WTC11 (cell line): ENCODE measurements around the gene KCNT2. TPM values are rescaled to one million over a fixed set of nuclear protein-coding genes. Genes with fewer than 3 reads are reported as not detected.

Source experiments
- ATAC-seq: fragments of 200-7000 bp; cut with Tn5 transposase; 2 replicates; pipeline ENCODE4 v1.10.0; 2021; ENCODE audit warnings: mild to moderate bottlenecking, moderate library complexity
- CTCF ChIA-PET: fragments of 300-600 bp; sonication (Branson Sonifier 250); formaldehyde crosslinking; loops from one replicate; lab custom pipeline; 2021; ENCODE audit warnings: antibody characterized with exemption; lab: Charles Lee
- POLR2A ChIA-PET: fragments of 350-600 bp; sonication (Branson Sonifier 250); formaldehyde crosslinking; loops from one replicate; lab custom pipeline; 2021; ENCODE audit warnings: antibody characterized with exemption; lab: Charles Lee
- DNase-seq: peaks from one replicate; pipeline ENCODE4 v3.0.0; 2021; ENCODE audit warnings: low spot score
- H3K27ac Mint-ChIP-seq: 2 replicates; pipeline ENCODE4 v1.8.0; 2021; ENCODE audit warnings: mixed read lengths
- H3K27me3 Mint-ChIP-seq: 2 replicates; pipeline ENCODE4 v1.8.0; 2021; ENCODE audit warnings: low read depth, mild to moderate bottlenecking, moderate library complexity, mixed read lengths
- H3K36me3 Mint-ChIP-seq: 2 replicates; pipeline ENCODE4 v1.8.0; 2021; ENCODE audit warnings: mixed read lengths
- H3K4me1 Mint-ChIP-seq: 2 replicates; pipeline ENCODE4 v1.8.0; 2022; ENCODE audit warnings: mixed read lengths
- H3K4me3 Mint-ChIP-seq: 2 replicates; pipeline ENCODE4 v1.8.0; 2021; ENCODE audit warnings: mild to moderate bottlenecking, moderate library complexity, mixed read lengths
- H3K9me3 Mint-ChIP-seq: 2 replicates; pipeline ENCODE4 v1.8.0; 2021; ENCODE audit warnings: mixed read lengths
- ATF2 ChIP-seq: sonication (generic); formaldehyde crosslinking; IDR thresholded peaks from 2 replicates; pipeline ENCODE4 v1.8.1; 2022; ENCODE audit warnings: low read depth, missing genetic modification reagents, borderline replicate concordance
- CDX4 ChIP-seq: fragments of 250-450 bp; sonication (Bioruptor Pico); IDR thresholded peaks from 2 replicates; pipeline ENCODE4 v1.9.0; 2021; ENCODE audit warnings: moderate library complexity, mild to moderate bottlenecking, inconsistent platforms, borderline replicate concordance
- EMX1 ChIP-seq: fragments of 250-450 bp; sonication (Bioruptor Pico); IDR thresholded peaks from 2 replicates; pipeline ENCODE4 v1.8.0; 2021; ENCODE audit warnings: mild to moderate bottlenecking
- FOXK1 ChIP-seq: sonication (generic); formaldehyde crosslinking; IDR thresholded peaks from 2 replicates; pipeline ENCODE4 v1.8.0; 2022; ENCODE audit warnings: mild to moderate bottlenecking, moderate library complexity, missing genetic modification reagents
- FOXP1 ChIP-seq: sonication (generic); formaldehyde crosslinking; IDR thresholded peaks from 2 replicates; pipeline ENCODE4 v1.8.0; 2022; ENCODE audit warnings: missing genetic modification reagents, mild to moderate bottlenecking, moderate library complexity, borderline replicate concordance
- GABPB1 ChIP-seq: sonication (generic); formaldehyde crosslinking; IDR thresholded peaks from 2 replicates; pipeline ENCODE4 v1.8.1; 2023; ENCODE audit warnings: mild to moderate bottlenecking, missing genetic modification reagents
- IRF1 ChIP-seq: sonication (generic); formaldehyde crosslinking; IDR thresholded peaks from 2 replicates; pipeline ENCODE4 v1.8.0; 2023; ENCODE audit warnings: missing genetic modification reagents
- JUN ChIP-seq: sonication (generic); formaldehyde crosslinking; IDR thresholded peaks from 2 replicates; pipeline ENCODE4 v1.8.0; 2023; ENCODE audit warnings: mild to moderate bottlenecking, missing genetic modification reagents
- NR2C2 ChIP-seq: sonication (generic); formaldehyde crosslinking; IDR thresholded peaks from 2 replicates; pipeline ENCODE4 v1.8.0; 2022; ENCODE audit warnings: mild to moderate bottlenecking, missing genetic modification reagents
- SMAD4 ChIP-seq: sonication (generic); formaldehyde crosslinking; IDR thresholded peaks from 2 replicates; pipeline ENCODE4 v1.8.0; 2022; ENCODE audit warnings: mild to moderate bottlenecking, missing genetic modification reagents
- SOX15 ChIP-seq: fragments of 250-450 bp; sonication (Bioruptor Pico); IDR thresholded peaks from 2 replicates; pipeline ENCODE4 v1.9.0; 2021; ENCODE audit warnings: mild to moderate bottlenecking
- TEAD1 ChIP-seq: sonication (generic); formaldehyde crosslinking; IDR thresholded peaks from 2 replicates; pipeline ENCODE4 v1.8.0; 2022; ENCODE audit warnings: mild to moderate bottlenecking, missing genetic modification reagents
- ZBTB21 ChIP-seq: sonication (generic); formaldehyde crosslinking; IDR thresholded peaks from 2 replicates; pipeline ENCODE4 v1.8.1; 2023; ENCODE audit warnings: mild to moderate bottlenecking, missing genetic modification reagents, borderline replicate concordance
- ZNF317 ChIP-seq: sonication (generic); formaldehyde crosslinking; IDR thresholded peaks from 2 replicates; pipeline ENCODE4 v1.8.1; 2023; ENCODE audit warnings: low read depth, mild to moderate bottlenecking, moderate library complexity, missing genetic modification reagents, borderline replicate concordance
- total RNA-seq: library from RNA; stranded (reverse); gene quantifications from 3 replicates; pipeline ENCODE4 v1.2.3, GENCODE V29; 2021
- TF ChIP-seq, protein P1 (sequence below): sonication (generic); formaldehyde crosslinking; IDR thresholded peaks from 2 replicates; pipeline ENCODE4 v1.8.1; 2022; ENCODE audit warnings: low read depth, mild to moderate bottlenecking, moderate library complexity, missing genetic modification reagents, borderline replicate concordance
- TF ChIP-seq, protein P2 (sequence below): sonication (generic); formaldehyde crosslinking; IDR thresholded peaks from 2 replicates; pipeline ENCODE4 v1.8.0; 2022; ENCODE audit warnings: mild to moderate bottlenecking, missing genetic modification reagents
- TF ChIP-seq, protein P3 (sequence below): fragments of 250-450 bp; sonication (Bioruptor Pico); IDR thresholded peaks from 2 replicates; pipeline ENCODE4 v1.9.0; 2021; ENCODE audit warnings: mild to moderate bottlenecking
- TF ChIP-seq, protein P4 (sequence below): sonication (generic); formaldehyde crosslinking; IDR thresholded peaks from 2 replicates; pipeline ENCODE4 v1.8.1; 2023; ENCODE audit warnings: mild to moderate bottlenecking, missing genetic modification reagents, borderline replicate concordance

KCNT2 gene
- total RNA-seq, 1 experiment from 2014 or later = 11.6 TPM

DNA sequence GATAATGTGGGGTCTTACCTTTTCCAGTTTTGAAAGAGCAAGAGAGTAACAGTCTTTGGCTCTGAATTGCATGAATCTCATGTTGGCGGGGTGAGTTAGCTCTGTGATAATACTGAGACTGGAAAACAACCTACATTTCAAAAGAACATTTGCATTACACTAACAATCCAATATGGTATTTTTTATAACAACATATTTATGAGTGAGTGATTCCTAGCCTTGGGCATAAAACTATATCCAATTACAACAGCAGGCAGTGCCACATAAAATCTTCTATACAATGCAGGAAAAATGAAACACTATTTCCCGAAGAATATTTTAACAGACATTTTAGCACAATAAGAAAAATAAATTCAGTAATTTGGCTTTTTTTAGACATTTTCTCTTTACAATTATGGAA, 303.0 kb downstream of the KCNT2 start:
- 0 out of 2 replicates have a peak, but pooled peaks cover 5% of the 10 kb centered on the region for H3K36me3 Mint-ChIP-seq
- H3K4me1 Mint-ChIP-seq = peaks cover 55% of the 10 kb centered on the region
- DNase-seq = no peak
- TF ChIP-seq CDX4 (CRISPR knock-in tag) (no peak), GABPB1 (CRISPR knock-in tag) (no peak), ATF2 (CRISPR knock-in tag) (no peak), SMAD4 (CRISPR knock-in tag) (no peak), SOX15 (CRISPR knock-in tag) (no peak), FOXP1 (CRISPR knock-in tag) (no peak)
- TF ChIP-seq, protein P1, sequence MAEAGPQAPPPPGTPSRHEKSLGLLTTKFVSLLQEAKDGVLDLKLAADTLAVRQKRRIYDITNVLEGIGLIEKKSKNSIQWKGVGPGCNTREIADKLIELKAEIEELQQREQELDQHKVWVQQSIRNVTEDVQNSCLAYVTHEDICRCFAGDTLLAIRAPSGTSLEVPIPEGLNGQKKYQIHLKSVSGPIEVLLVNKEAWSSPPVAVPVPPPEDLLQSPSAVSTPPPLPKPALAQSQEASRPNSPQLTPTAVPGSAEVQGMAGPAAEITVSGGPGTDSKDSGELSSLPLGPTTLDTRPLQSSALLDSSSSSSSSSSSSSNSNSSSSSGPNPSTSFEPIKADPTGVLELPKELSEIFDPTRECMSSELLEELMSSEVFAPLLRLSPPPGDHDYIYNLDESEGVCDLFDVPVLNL (CRISPR knock-in tag) = no peak
- TF ChIP-seq, protein P2, sequence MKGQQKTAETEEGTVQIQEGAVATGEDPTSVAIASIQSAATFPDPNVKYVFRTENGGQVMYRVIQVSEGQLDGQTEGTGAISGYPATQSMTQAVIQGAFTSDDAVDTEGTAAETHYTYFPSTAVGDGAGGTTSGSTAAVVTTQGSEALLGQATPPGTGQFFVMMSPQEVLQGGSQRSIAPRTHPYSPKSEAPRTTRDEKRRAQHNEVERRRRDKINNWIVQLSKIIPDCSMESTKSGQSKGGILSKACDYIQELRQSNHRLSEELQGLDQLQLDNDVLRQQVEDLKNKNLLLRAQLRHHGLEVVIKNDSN (CRISPR knock-in tag) = no peak
- TF ChIP-seq, all 79 proteins: peak for 0
- H3K27me3 Mint-ChIP-seq = no peaks in the 10 kb centered on the region
- H3K27ac Mint-ChIP-seq = no peak overlapping the region
- ChIA-PET CTCF (interaction anchor here (2.2 kb wide), 1 partner anchor 157 kb away, joined by 10 read pairs; no protein-coding TSS in a partner anchor), POLR2A (no interaction called here)
- H3K9me3 Mint-ChIP-seq = no peaks in the 10 kb centered on the region
- ATAC-seq = no peak
- no peak overlapping the region for H3K4me3 Mint-ChIP-seq

DNA sequence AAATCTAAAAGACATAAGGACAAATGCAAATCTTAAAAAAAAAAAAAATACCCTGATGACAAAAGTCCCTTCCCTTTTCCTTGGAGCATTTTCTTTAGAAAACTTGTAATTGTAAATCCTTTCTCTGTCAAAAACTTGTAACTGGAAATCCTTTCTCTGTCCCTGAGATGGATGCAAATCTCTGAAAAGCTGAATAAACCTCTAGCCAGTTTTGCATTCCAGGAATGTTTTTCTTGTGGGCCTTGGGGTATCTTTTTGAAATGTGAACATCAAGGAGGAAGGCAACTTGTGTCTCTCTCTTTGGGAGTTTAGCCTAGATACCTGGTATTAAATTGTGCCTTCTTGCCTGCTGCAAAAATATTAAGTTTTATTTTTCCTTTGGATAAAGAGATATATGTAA, 305.3 kb downstream of the KCNT2 start:
- Mint-ChIP-seq H3K36me3 (0 out of 2 replicates have a peak, but pooled peaks cover 6% of the 10 kb centered on the region), H3K27ac (peak overlapping the region; percentile 68), H3K27me3 (no peaks in the 10 kb centered on the region), H3K4me1 (peaks cover 50% of the 10 kb centered on the region), H3K9me3 (no peaks in the 10 kb centered on the region), H3K4me3 (no peak overlapping the region)
- ChIA-PET POLR2A (interaction anchor here (0.7 kb wide), 1 partner anchor 179 kb away, joined by 3 read pairs; no protein-coding TSS in a partner anchor), CTCF (no interaction called here)
- DNase-seq (no peak), ATAC-seq (no peak)
- no peak for TF ChIP-seq NR2C2 (CRISPR knock-in tag)
- no peak for TF ChIP-seq ATF2 (CRISPR knock-in tag)
- no peak for TF ChIP-seq FOXK1 (CRISPR knock-in tag)
- no peak for TF ChIP-seq JUN (CRISPR knock-in tag)
- no peak for TF ChIP-seq FOXP1 (CRISPR knock-in tag)
- TF ChIP-seq IRF1 (CRISPR knock-in tag) = no peak
- TF ChIP-seq, protein P3, sequence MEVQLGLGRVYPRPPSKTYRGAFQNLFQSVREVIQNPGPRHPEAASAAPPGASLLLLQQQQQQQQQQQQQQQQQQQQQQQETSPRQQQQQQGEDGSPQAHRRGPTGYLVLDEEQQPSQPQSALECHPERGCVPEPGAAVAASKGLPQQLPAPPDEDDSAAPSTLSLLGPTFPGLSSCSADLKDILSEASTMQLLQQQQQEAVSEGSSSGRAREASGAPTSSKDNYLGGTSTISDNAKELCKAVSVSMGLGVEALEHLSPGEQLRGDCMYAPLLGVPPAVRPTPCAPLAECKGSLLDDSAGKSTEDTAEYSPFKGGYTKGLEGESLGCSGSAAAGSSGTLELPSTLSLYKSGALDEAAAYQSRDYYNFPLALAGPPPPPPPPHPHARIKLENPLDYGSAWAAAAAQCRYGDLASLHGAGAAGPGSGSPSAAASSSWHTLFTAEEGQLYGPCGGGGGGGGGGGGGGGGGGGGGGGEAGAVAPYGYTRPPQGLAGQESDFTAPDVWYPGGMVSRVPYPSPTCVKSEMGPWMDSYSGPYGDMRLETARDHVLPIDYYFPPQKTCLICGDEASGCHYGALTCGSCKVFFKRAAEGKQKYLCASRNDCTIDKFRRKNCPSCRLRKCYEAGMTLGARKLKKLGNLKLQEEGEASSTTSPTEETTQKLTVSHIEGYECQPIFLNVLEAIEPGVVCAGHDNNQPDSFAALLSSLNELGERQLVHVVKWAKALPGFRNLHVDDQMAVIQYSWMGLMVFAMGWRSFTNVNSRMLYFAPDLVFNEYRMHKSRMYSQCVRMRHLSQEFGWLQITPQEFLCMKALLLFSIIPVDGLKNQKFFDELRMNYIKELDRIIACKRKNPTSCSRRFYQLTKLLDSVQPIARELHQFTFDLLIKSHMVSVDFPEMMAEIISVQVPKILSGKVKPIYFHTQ = no peak
- TF ChIP-seq TEAD1 (CRISPR knock-in tag) = no peak
- TF ChIP-seq EMX1 (CRISPR knock-in tag) = no peak
- no peak for TF ChIP-seq ZBTB21 (CRISPR knock-in tag)
- TF ChIP-seq ZNF317 (CRISPR knock-in tag) = no peak
- TF ChIP-seq, protein P4, sequence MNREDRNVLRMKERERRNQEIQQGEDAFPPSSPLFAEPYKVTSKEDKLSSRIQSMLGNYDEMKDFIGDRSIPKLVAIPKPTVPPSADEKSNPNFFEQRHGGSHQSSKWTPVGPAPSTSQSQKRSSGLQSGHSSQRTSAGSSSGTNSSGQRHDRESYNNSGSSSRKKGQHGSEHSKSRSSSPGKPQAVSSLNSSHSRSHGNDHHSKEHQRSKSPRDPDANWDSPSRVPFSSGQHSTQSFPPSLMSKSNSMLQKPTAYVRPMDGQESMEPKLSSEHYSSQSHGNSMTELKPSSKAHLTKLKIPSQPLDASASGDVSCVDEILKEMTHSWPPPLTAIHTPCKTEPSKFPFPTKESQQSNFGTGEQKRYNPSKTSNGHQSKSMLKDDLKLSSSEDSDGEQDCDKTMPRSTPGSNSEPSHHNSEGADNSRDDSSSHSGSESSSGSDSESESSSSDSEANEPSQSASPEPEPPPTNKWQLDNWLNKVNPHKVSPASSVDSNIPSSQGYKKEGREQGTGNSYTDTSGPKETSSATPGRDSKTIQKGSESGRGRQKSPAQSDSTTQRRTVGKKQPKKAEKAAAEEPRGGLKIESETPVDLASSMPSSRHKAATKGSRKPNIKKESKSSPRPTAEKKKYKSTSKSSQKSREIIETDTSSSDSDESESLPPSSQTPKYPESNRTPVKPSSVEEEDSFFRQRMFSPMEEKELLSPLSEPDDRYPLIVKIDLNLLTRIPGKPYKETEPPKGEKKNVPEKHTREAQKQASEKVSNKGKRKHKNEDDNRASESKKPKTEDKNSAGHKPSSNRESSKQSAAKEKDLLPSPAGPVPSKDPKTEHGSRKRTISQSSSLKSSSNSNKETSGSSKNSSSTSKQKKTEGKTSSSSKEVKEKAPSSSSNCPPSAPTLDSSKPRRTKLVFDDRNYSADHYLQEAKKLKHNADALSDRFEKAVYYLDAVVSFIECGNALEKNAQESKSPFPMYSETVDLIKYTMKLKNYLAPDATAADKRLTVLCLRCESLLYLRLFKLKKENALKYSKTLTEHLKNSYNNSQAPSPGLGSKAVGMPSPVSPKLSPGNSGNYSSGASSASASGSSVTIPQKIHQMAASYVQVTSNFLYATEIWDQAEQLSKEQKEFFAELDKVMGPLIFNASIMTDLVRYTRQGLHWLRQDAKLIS (CRISPR knock-in tag) = no peak
